ENCODE results near the gene CCNY. TPM values are rescaled to one million over a fixed set of nuclear protein-coding genes. Genes with fewer than 3 reads are reported as not detected.

Gene CCNY
- total RNA-seq, 1 experiment from 2014 or later: 122 TPM

- H3K27me3 Mint-ChIP-seq (ENCODE audit: insufficient read depth, unreplicated experiment): peaks cover 2% of the 10 kb centered on the region
- Histone ChIP-seq H3K9me3 (no peaks in the 10 kb centered on the region), H3K27me3 (replicated peaks; ENCODE audit: control insufficient read depth, insufficient read depth, low read length) (no peaks in the 10 kb centered on the region), H3K4me3 (ENCODE audit: low read depth, low read length) (no peak overlapping the region), H3K4me1 (no peaks in the 10 kb centered on the region), H3K36me3 (ENCODE audit: control insufficient read depth, insufficient read depth, low read length) (no peaks in the 10 kb centered on the region; the same call in none of the 2 replicates)
- H3K4me1 Mint-ChIP-seq (ENCODE audit: low read depth, unreplicated experiment): no peaks in the 10 kb centered on the region
- ChIA-PET CTCF (interaction anchor here (1.7 kb wide), 1 partner anchor 17 kb away, joined by 3 read pairs; no protein-coding TSS in a partner anchor), POLR2A (no interaction called here)
- TF ChIP-seq, protein P1, sequence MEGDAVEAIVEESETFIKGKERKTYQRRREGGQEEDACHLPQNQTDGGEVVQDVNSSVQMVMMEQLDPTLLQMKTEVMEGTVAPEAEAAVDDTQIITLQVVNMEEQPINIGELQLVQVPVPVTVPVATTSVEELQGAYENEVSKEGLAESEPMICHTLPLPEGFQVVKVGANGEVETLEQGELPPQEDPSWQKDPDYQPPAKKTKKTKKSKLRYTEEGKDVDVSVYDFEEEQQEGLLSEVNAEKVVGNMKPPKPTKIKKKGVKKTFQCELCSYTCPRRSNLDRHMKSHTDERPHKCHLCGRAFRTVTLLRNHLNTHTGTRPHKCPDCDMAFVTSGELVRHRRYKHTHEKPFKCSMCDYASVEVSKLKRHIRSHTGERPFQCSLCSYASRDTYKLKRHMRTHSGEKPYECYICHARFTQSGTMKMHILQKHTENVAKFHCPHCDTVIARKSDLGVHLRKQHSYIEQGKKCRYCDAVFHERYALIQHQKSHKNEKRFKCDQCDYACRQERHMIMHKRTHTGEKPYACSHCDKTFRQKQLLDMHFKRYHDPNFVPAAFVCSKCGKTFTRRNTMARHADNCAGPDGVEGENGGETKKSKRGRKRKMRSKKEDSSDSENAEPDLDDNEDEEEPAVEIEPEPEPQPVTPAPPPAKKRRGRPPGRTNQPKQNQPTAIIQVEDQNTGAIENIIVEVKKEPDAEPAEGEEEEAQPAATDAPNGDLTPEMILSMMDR (IDR thresholded peaks at IDR 0.05; ENCODE audit: insufficient read depth in 1 of 2, low read depth in 1 of 2, low read length in 1 of 2, severe bottlenecking in 1 of 2, unreplicated experiment in 1 of 2): no peak
- peaks cover 16% of the 10 kb centered on the region for H3K36me3 Mint-ChIP-seq (ENCODE audit: insufficient read depth, unreplicated experiment)
- H3K9me3 Mint-ChIP-seq (ENCODE audit: unreplicated experiment): no peaks in the 10 kb centered on the region
- intact Hi-C loops (cut with micrococcal nuclease; ENCODE audit: unreplicated experiment): no loop called here
- H3K4me3 Mint-ChIP-seq (ENCODE audit: unreplicated experiment): no peak overlapping the region
- no TSS peak for BruUV-seq (replicated peaks)
- peak in 1 of 2 experiments; percentile 13 for DNase-seq
- no peak overlapping the region for H3K27ac Mint-ChIP-seq (ENCODE audit: unreplicated experiment)
These were observed 243.6 kb downstream of the CCNY start for GRCh38 chr10:35579726-35580422.

GRCh38 chr10:35580423-35580770, 244.1 kb downstream of the CCNY start:
- ChIA-PET POLR2A (no interaction called here), CTCF (no interaction called here)
- TF ChIP-seq, protein P1 (IDR thresholded peaks at IDR 0.05; ENCODE audit: insufficient read depth in 1 of 2, low read depth in 1 of 2, low read length in 1 of 2, severe bottlenecking in 1 of 2, unreplicated experiment in 1 of 2): no peak
- no peak overlapping the region for H3K4me3 ChIP-seq (ENCODE audit: low read depth, low read length)
- H3K4me1 ChIP-seq: no peaks in the 10 kb centered on the region
- Mint-ChIP-seq H3K27ac (ENCODE audit: unreplicated experiment) (no peak overlapping the region), H3K27me3 (ENCODE audit: insufficient read depth, unreplicated experiment) (peaks cover 3% of the 10 kb centered on the region), H3K36me3 (ENCODE audit: insufficient read depth, unreplicated experiment) (peaks cover 16% of the 10 kb centered on the region), H3K4me3 (ENCODE audit: unreplicated experiment) (no peak overlapping the region), H3K4me1 (ENCODE audit: low read depth, unreplicated experiment) (no peaks in the 10 kb centered on the region), H3K9me3 (ENCODE audit: unreplicated experiment) (no peaks in the 10 kb centered on the region)
- no peaks in the 10 kb centered on the region for H3K27me3 ChIP-seq (replicated peaks; ENCODE audit: control insufficient read depth, insufficient read depth, low read length)
- DNase-seq: peak in 1 of 2 experiments; percentile 7
- no TSS peak for BruUV-seq (replicated peaks)
- intact Hi-C loops (cut with micrococcal nuclease; ENCODE audit: unreplicated experiment): no loop called here
- no peaks in the 10 kb centered on the region for H3K9me3 ChIP-seq
- no peaks in the 10 kb centered on the region; the same call in 1 of the 2 replicates for H3K36me3 ChIP-seq (ENCODE audit: control insufficient read depth, insufficient read depth, low read length)

DNA sequence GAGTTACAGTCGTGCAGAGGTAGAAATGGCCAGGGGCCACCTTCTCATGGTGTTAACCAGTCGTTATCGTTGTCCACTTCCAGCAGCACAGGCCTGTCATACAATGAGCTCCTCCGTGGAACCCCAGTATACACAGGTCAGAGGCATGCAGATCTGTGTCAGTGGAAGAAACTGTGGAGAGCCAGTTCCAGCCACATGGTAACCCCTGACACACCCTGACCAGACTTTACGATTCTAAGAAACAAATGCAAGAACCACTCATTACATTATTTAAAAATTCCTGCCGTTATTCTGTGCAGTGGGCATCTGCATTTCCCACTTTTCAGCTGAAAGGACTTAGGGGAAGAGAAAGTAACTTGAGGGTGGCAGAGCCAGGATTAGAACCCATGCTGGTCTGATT, 245.3 kb downstream of the CCNY start:
- Mint-ChIP-seq H3K4me3 (ENCODE audit: unreplicated experiment) (no peak overlapping the region), H3K36me3 (ENCODE audit: insufficient read depth, unreplicated experiment) (peaks cover 16% of the 10 kb centered on the region), H3K27me3 (ENCODE audit: insufficient read depth, unreplicated experiment) (peaks cover 7% of the 10 kb centered on the region), H3K4me1 (ENCODE audit: low read depth, unreplicated experiment) (no peaks in the 10 kb centered on the region), H3K9me3 (ENCODE audit: unreplicated experiment) (no peaks in the 10 kb centered on the region), H3K27ac (ENCODE audit: unreplicated experiment) (no peak overlapping the region)
- ChIA-PET CTCF (no interaction called here), POLR2A (no interaction called here)
- no peaks in the 10 kb centered on the region for H3K9me3 ChIP-seq
- DNase-seq: peak in 1 of 2 experiments; percentile 4
- H3K4me1 ChIP-seq: no peaks in the 10 kb centered on the region
- no peak overlapping the region for H3K4me3 ChIP-seq (ENCODE audit: low read depth, low read length)
- no peaks in the 10 kb centered on the region for H3K27me3 ChIP-seq (replicated peaks; ENCODE audit: control insufficient read depth, insufficient read depth, low read length)
- BruUV-seq (replicated peaks): no TSS peak
- no peaks in the 10 kb centered on the region for H3K36me3 ChIP-seq (ENCODE audit: control insufficient read depth, insufficient read depth, low read length)
- intact Hi-C loops (cut with micrococcal nuclease; ENCODE audit: unreplicated experiment): no loop called here
- TF ChIP-seq, protein P1 (IDR thresholded peaks at IDR 0.05; ENCODE audit: insufficient read depth in 1 of 2, low read depth in 1 of 2, low read length in 1 of 2, severe bottlenecking in 1 of 2, unreplicated experiment in 1 of 2): no peak

Data from Caco-2 (cell line).